IMR-90 (cell line): ENCODE data around the gene CTNS.

Source experiments
- CEBPB ChIP-seq: IDR thresholded peaks from 2 replicates; pipeline ENCODE4 v1.6.1; 2012; ENCODE audit warnings: low read depth, low read length, improper control_type of control experiment
- FOS ChIP-seq: fragments of 150-350 bp; IDR thresholded peaks from 2 replicates; pipeline ENCODE4 v1.6.1; 2016; ENCODE audit warnings: low read depth, low read length
- MAFK ChIP-seq: IDR thresholded peaks from 2 replicates; pipeline ENCODE4 v1.6.1; 2012; ENCODE audit warnings: low read depth, low read length, improper control_type of control experiment
- MAZ ChIP-seq: IDR thresholded peaks from 2 replicates; pipeline ENCODE4 v1.6.1; 2012; ENCODE audit warnings: low read depth, mild to moderate bottlenecking, low read length, improper control_type of control experiment, moderate library complexity, borderline replicate concordance
- MXI1 ChIP-seq: IDR thresholded peaks from 2 replicates; pipeline ENCODE4 v1.6.1; 2012; ENCODE audit warnings: low read depth, mild to moderate bottlenecking, low read length, moderate library complexity, borderline replicate concordance
- NFE2L2 ChIP-seq: fragments of 150-350 bp; IDR thresholded peaks from 2 replicates; pipeline ENCODE4 v1.6.1; 2016; ENCODE audit warnings: low read depth, mild to moderate bottlenecking, low read length
- POLR2A ChIP-seq: IDR thresholded peaks from 2 replicates; pipeline ENCODE4 v1.6.1; 2012; ENCODE audit warnings: mild to moderate bottlenecking, low read depth, low read length
- RAD21 ChIP-seq: IDR thresholded peaks from 2 replicates; pipeline ENCODE4 v1.6.1; 2012; ENCODE audit warnings: low read length, improper control_type of control experiment
- RCOR1 ChIP-seq: IDR thresholded peaks from 2 replicates; pipeline ENCODE4 v1.6.1; 2012; ENCODE audit warnings: mild to moderate bottlenecking, low read length, improper control_type of control experiment; ENCODE audit not compliant: insufficient replicate concordance
- RFX5 ChIP-seq: IDR thresholded peaks from 2 replicates; pipeline ENCODE4 v1.8.0; 2012; ENCODE audit warnings: low read depth, mild to moderate bottlenecking, low read length, moderate library complexity
- SMC3 ChIP-seq: fragments of 150-350 bp; IDR thresholded peaks from 2 replicates; pipeline ENCODE4 v1.6.1; 2016; ENCODE audit warnings: low read depth, mild to moderate bottlenecking, antibody characterized with exemption, low read length, moderate library complexity
- TF ChIP-seq, protein P1 (sequence below): conservative IDR thresholded peaks from 2 replicates; pipeline ENCODE4 v1.5.1; 2012; ENCODE audit warnings: mild to moderate bottlenecking, low read depth, low read length, improper control_type of control experiment
- TF ChIP-seq, protein P2 (sequence below): fragments of 150-350 bp; IDR thresholded peaks from 2 replicates; pipeline ENCODE4 v1.6.1; 2017; ENCODE audit warnings: mild to moderate bottlenecking, antibody characterized with exemption, low read length, low read depth
- TF ChIP-seq, protein P3 (sequence below): fragments of 150-350 bp; IDR thresholded peaks from 2 replicates; pipeline ENCODE4 v1.6.1; 2016; ENCODE audit warnings: low read depth, mild to moderate bottlenecking, low read length, moderate library complexity, borderline replicate concordance

DNA sequence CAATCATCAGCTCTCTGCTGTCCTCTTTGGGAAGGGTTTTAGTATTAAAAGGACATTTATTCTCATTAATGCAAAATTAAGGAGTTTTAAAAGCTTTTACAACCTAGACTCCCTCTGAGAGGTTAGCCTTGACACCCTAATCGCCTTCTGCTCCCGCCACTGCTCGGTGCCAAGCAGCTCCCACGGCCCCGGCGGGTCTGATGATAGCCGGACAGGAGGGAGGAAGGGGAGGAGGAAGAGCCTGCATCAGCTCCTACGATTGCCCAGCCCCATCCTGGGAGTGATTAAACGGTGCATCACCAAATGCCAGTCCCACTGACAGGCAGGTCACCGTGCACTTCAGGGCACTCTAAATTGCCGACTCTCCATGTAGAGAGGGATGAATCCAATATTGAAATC is 8.8 kb upstream of the CTNS start:
- TF ChIP-seq, protein P1, sequence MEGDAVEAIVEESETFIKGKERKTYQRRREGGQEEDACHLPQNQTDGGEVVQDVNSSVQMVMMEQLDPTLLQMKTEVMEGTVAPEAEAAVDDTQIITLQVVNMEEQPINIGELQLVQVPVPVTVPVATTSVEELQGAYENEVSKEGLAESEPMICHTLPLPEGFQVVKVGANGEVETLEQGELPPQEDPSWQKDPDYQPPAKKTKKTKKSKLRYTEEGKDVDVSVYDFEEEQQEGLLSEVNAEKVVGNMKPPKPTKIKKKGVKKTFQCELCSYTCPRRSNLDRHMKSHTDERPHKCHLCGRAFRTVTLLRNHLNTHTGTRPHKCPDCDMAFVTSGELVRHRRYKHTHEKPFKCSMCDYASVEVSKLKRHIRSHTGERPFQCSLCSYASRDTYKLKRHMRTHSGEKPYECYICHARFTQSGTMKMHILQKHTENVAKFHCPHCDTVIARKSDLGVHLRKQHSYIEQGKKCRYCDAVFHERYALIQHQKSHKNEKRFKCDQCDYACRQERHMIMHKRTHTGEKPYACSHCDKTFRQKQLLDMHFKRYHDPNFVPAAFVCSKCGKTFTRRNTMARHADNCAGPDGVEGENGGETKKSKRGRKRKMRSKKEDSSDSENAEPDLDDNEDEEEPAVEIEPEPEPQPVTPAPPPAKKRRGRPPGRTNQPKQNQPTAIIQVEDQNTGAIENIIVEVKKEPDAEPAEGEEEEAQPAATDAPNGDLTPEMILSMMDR = no peak
- TF ChIP-seq POLR2A (no peak), NFE2L2 (no peak), MAZ (no peak), SMC3 (no peak), RFX5 (no peak), FOS (no peak), RAD21 (no peak), CEBPB (no peak), MAFK (no peak), RCOR1 (no peak), MXI1 (no peak)
- TF ChIP-seq, protein P2, sequence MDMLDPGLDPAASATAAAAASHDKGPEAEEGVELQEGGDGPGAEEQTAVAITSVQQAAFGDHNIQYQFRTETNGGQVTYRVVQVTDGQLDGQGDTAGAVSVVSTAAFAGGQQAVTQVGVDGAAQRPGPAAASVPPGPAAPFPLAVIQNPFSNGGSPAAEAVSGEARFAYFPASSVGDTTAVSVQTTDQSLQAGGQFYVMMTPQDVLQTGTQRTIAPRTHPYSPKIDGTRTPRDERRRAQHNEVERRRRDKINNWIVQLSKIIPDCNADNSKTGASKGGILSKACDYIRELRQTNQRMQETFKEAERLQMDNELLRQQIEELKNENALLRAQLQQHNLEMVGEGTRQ = no peak
- TF ChIP-seq, protein P3, sequence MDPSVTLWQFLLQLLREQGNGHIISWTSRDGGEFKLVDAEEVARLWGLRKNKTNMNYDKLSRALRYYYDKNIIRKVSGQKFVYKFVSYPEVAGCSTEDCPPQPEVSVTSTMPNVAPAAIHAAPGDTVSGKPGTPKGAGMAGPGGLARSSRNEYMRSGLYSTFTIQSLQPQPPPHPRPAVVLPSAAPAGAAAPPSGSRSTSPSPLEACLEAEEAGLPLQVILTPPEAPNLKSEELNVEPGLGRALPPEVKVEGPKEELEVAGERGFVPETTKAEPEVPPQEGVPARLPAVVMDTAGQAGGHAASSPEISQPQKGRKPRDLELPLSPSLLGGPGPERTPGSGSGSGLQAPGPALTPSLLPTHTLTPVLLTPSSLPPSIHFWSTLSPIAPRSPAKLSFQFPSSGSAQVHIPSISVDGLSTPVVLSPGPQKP = no peak
